MM.1S (cell line): ENCODE results near the gene ZNF507.

ENCODE experiments used
- DNase-seq: peaks from one replicate; pipeline ENCODE4 v3.0.0-alpha.2; 2015
- H2AFZ ChIP-seq: fragments of 300-600 bp; sonication (generic); 2 replicates; pipeline ENCODE4 v1.6.0; 2016; ENCODE audit warnings: antibody characterized with exemption, low read length
- H3F3A ChIP-seq: fragments of 300-600 bp; sonication (generic); 2 replicates; pipeline ENCODE4 v1.6.1; 2016; ENCODE audit warnings: mild to moderate bottlenecking, antibody characterized with exemption, low read length, moderate library complexity, mixed read lengths; ENCODE audit not compliant: insufficient read depth
- H3K27ac ChIP-seq: fragments of 300-600 bp; sonication (generic); 2 replicates; pipeline ENCODE4 v1.5.1; 2016; ENCODE audit warnings: mild to moderate bottlenecking, low read length
- H3K27me3 ChIP-seq: fragments of 300-600 bp; sonication (generic); replicated peaks from 2 replicates; pipeline ENCODE4 v1.6.0; 2016; ENCODE audit warnings: low read length; ENCODE audit not compliant: insufficient read depth
- H3K36me3 ChIP-seq: fragments of 300-600 bp; sonication (generic); replicated peaks from 2 replicates; pipeline ENCODE4 v1.6.1; 2016; ENCODE audit warnings: mild to moderate bottlenecking, low read length, mixed read lengths; ENCODE audit not compliant: insufficient read depth
- H3K4me1 ChIP-seq: fragments of 300-600 bp; sonication (generic); 2 replicates; pipeline ENCODE4 v1.6.1; 2016; ENCODE audit warnings: low read length, mixed read lengths
- H3K4me2 ChIP-seq: fragments of 300-600 bp; sonication (generic); 2 replicates; pipeline ENCODE4 v1.6.0; 2016; ENCODE audit warnings: low read depth, low read length
- H3K4me3 ChIP-seq: fragments of 300-600 bp; sonication (generic); 2 replicates; pipeline ENCODE4 v1.5.1; 2016; ENCODE audit warnings: low read length, mixed read lengths
- H3K79me2 ChIP-seq: fragments of 300-600 bp; sonication (generic); 2 replicates; pipeline ENCODE4 v1.6.1; 2016; ENCODE audit warnings: mixed run types, low read length, mixed read lengths
- H3K9ac ChIP-seq: fragments of 300-600 bp; sonication (generic); 2 replicates; pipeline ENCODE4 v1.6.1; 2016; ENCODE audit warnings: low read length, mixed read lengths
- H3K9me2 ChIP-seq: fragments of 300-600 bp; sonication (generic); replicated peaks from 2 replicates; pipeline ENCODE4 v1.6.1; 2016; ENCODE audit warnings: mild to moderate bottlenecking, low read length, mixed read lengths; ENCODE audit not compliant: insufficient read depth
- H3K9me3 ChIP-seq: fragments of 300-600 bp; sonication (generic); replicated peaks from 2 replicates; pipeline ENCODE4 v1.6.1; 2016; ENCODE audit warnings: mild to moderate bottlenecking, low read length, mixed read lengths; ENCODE audit not compliant: insufficient read depth
- H4K20me1 ChIP-seq: fragments of 300-600 bp; sonication (generic); 2 replicates; pipeline ENCODE4 v1.6.1; 2016; ENCODE audit warnings: mild to moderate bottlenecking, low read length, moderate library complexity, mixed read lengths; ENCODE audit not compliant: insufficient read depth
- EZH2 ChIP-seq: fragments of 300-600 bp; sonication (generic); optimal IDR thresholded peaks from 2 replicates; pipeline ENCODE3; 2017; ENCODE audit warnings: low read depth, mild to moderate bottlenecking, antibody characterized with exemption, low read length, mixed read lengths
- EZH2phosphoT487 ChIP-seq: fragments of 300-600 bp; sonication (generic); IDR thresholded peaks from 2 replicates; pipeline ENCODE4 v1.6.1; 2018; ENCODE audit warnings: antibody characterized with exemption, low read length
- TF ChIP-seq, protein P1 (sequence below): fragments of 300-600 bp; sonication (generic); IDR thresholded peaks from 2 replicates; pipeline ENCODE4 v1.5.1; 2016; ENCODE audit warnings: antibody characterized with exemption, low read length, mixed read lengths

Gene ZNF507

DNA sequence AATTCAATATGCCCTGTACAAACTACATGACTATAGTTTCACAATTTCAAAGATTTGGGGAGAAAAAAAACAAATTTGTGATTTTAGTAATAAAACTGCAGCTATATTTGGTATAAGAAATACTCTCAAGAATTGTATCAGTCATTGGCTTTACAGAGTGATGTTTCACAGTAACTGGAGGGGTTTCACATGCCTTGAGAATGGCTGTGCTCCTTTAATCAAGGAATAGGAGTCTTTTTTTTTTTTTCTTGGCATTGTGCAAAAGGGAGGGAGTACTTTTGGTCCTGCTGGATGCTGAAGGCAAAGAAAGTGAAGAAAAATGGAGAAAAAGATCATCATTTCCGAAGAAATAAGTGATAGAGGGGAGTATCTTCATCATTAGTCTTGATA lies 6.8 kb downstream of the ZNF507 start:
- Histone ChIP-seq H3K4me2 (no peak overlapping the region), H4K20me1 (no peaks in the 10 kb centered on the region), H3K27ac (no peak overlapping the region), H3K4me1 (peaks cover 7% of the 10 kb centered on the region), H2AFZ (no peak overlapping the region), H3K4me3 (no peak overlapping the region), H3K79me2 (peaks cover 46% of the 10 kb centered on the region), H3K36me3 (peaks cover 17% of the 10 kb centered on the region; the same call in 1 of the 2 replicates), H3K9me3 (no peaks in the 10 kb centered on the region), H3K9ac (no peak overlapping the region), H3F3A (no peaks in the 10 kb centered on the region), H3K27me3 (no peaks in the 10 kb centered on the region), H3K9me2 (no peaks in the 10 kb centered on the region)
- DNase-seq: no peak
- TF ChIP-seq, protein P1, sequence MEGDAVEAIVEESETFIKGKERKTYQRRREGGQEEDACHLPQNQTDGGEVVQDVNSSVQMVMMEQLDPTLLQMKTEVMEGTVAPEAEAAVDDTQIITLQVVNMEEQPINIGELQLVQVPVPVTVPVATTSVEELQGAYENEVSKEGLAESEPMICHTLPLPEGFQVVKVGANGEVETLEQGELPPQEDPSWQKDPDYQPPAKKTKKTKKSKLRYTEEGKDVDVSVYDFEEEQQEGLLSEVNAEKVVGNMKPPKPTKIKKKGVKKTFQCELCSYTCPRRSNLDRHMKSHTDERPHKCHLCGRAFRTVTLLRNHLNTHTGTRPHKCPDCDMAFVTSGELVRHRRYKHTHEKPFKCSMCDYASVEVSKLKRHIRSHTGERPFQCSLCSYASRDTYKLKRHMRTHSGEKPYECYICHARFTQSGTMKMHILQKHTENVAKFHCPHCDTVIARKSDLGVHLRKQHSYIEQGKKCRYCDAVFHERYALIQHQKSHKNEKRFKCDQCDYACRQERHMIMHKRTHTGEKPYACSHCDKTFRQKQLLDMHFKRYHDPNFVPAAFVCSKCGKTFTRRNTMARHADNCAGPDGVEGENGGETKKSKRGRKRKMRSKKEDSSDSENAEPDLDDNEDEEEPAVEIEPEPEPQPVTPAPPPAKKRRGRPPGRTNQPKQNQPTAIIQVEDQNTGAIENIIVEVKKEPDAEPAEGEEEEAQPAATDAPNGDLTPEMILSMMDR: no peak
- TF ChIP-seq EZH2 (no peak), EZH2phosphoT487 (no peak)

DNA sequence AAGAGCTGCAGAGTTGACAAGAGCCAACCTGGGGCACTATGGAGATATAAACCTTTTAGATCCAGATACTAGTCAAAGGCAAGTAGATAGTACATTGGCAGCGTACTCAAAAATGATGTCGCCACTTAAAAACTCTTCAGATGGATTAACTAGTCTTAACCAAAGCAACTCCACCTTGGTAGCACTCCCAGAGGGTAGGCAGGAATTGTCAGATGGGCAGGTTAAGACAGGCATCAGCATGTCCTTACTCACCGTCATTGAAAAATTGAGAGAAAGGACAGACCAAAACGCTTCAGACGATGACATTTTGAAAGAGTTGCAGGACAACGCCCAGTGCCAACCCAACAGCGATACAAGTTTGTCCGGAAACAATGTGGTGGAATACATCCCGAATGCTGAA lies 8.9 kb downstream of the ZNF507 start:
- H3K9me2 ChIP-seq: no peaks in the 10 kb centered on the region
- H4K20me1 ChIP-seq: no peaks in the 10 kb centered on the region; the same call in 1 of the 2 replicates
- H3F3A ChIP-seq: no peaks in the 10 kb centered on the region
- H3K9me3 ChIP-seq: no peaks in the 10 kb centered on the region
- no peak overlapping the region for H3K4me3 ChIP-seq
- no peak for DNase-seq
- no peak overlapping the region for H3K4me2 ChIP-seq
- no peak overlapping the region for H3K9ac ChIP-seq
- peaks cover 7% of the 10 kb centered on the region for H3K4me1 ChIP-seq
- no peak overlapping the region for H2AFZ ChIP-seq
- TF ChIP-seq EZH2phosphoT487: no peak
- TF ChIP-seq EZH2: no peak
- TF ChIP-seq, protein P1: no peak
- peaks cover 35% of the 10 kb centered on the region for H3K79me2 ChIP-seq
- H3K27me3 ChIP-seq: no peaks in the 10 kb centered on the region
- H3K36me3 ChIP-seq: peaks cover 22% of the 10 kb centered on the region; the same call in 1 of the 2 replicates
- H3K27ac ChIP-seq: no peak overlapping the region

DNA sequence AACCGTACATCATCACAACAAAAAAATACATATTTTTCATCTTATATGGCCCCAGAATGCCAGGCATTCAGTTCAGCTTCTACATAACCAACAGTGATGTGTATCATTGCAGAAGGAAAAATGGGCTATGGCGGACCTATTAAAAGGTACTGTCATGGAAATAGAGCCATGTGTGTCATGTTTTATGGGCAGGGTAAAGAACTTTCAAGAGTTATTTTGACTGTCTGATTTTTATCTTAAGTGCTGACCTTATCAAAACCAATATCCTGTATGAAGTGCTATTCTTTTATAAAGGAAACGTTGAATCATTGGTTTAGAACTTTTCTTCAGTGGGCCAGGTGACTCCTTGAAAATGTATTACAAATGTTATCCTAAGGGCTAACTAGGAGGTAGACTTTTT lies 9.9 kb downstream of the ZNF507 start:
- peaks cover 20% of the 10 kb centered on the region; the same call in 1 of the 2 replicates for H3K36me3 ChIP-seq
- TF ChIP-seq EZH2 (no peak), EZH2phosphoT487 (no peak)
- TF ChIP-seq, protein P1: no peak

More for the DNA sequence above, 9.9 kb downstream of the ZNF507 start:
- Histone ChIP-seq H3K4me1 (peaks cover 7% of the 10 kb centered on the region), H3K9ac (no peak overlapping the region), H3K9me3 (no peaks in the 10 kb centered on the region), H4K20me1 (no peaks in the 10 kb centered on the region; the same call in 1 of the 2 replicates), H3K27me3 (no peaks in the 10 kb centered on the region), H3K4me3 (no peak overlapping the region), H3K4me2 (no peak overlapping the region), H2AFZ (no peak overlapping the region), H3K27ac (no peak overlapping the region), H3K9me2 (no peaks in the 10 kb centered on the region), H3F3A (no peaks in the 10 kb centered on the region), H3K79me2 (peaks cover 30% of the 10 kb centered on the region)
- no peak for DNase-seq
